ENCODE data around the gene PPP1R13B.

- TF ChIP-seq CTCF (conservative IDR thresholded peaks at IDR 0.05; ENCODE audit: low read depth in 2 of 2) (no peak), EZH2 (IDR thresholded peaks at IDR 0.05; ENCODE audit: low read depth, unreplicated experiment) (no peak), EZH2phosphoT487 (IDR thresholded peaks at IDR 0.05; ENCODE audit: unreplicated experiment) (no peak), REST (IDR thresholded peaks at IDR 0.05; ENCODE audit: unreplicated experiment) (no peak), POLR2AphosphoS5 (IDR thresholded peaks at IDR 0.05; ENCODE audit: low read depth) (no peak), ETS1 (IDR thresholded peaks at IDR 0.05) (no peak), ZNF462 (CRISPR knock-in tag; IDR thresholded peaks at IDR 0.05) (no peak), JUNB (IDR thresholded peaks at IDR 0.05; ENCODE audit: unreplicated experiment) (no peak), CREB1 (CRISPR knock-in tag; IDR thresholded peaks at IDR 0.05; ENCODE audit: low read depth) (no peak), ZNF114 (CRISPR knock-in tag; IDR thresholded peaks at IDR 0.05) (no peak), NANOG (IDR thresholded peaks at IDR 0.05; ENCODE audit: borderline replicate concordance) (no peak), ZNF331 (CRISPR knock-in tag; IDR thresholded peaks at IDR 0.05; ENCODE audit: low read depth) (no peak), STAT1 (IDR thresholded peaks at IDR 0.05; ENCODE audit: unreplicated experiment) (no peak)
These were observed 75.2 kb downstream of the PPP1R13B start for GRCh38 chr14:103772078-103772712.

All from GM23338 (cell line).